ENCODE data around the gene TEKTIP1.
"Not testable (repeated sequence)": the region's sequence is repeated elsewhere in the genome, so short reads cannot be mapped to it uniquely, and the experiment has no call there.

The TEKTIP1 gene

DNA sequence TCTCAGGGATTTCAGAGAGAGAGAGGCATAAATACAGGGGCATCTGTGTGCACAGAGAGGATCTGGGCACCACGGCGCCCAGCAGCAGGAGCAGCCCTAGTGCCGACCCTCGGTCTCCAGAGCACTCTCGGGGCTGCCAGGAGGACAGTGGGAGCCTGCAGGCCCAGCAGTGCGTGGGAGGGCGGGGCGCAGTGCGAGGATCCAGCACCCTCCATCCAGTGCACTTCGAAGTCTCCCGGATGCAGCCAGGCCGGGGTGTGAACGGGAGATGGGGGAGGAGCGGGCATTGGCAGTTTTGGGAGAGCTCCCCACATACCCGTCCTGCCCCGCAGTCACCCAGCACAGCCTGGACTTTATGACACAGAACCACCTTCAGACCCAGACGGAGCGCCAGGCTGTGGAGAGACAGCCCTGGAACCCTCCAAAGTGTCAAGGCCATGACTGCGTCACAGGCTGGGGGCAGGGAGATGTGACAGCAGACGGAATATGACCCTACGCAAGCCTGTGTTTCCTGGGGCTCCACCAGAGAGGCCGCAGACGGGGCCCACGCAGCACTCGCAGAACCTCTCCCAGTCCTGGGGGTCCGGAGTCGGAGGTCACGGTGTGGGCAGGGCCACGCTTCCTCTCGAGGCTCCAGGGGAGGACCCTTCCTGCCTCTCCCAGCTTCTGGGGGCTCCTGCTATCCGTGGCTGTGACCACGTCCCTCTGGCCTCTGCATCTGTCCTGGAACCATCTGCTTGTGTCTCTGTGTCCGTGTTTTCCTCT is 14.7 kb upstream of the TEKTIP1 start:
- DNase-seq, result no peak

DNA sequence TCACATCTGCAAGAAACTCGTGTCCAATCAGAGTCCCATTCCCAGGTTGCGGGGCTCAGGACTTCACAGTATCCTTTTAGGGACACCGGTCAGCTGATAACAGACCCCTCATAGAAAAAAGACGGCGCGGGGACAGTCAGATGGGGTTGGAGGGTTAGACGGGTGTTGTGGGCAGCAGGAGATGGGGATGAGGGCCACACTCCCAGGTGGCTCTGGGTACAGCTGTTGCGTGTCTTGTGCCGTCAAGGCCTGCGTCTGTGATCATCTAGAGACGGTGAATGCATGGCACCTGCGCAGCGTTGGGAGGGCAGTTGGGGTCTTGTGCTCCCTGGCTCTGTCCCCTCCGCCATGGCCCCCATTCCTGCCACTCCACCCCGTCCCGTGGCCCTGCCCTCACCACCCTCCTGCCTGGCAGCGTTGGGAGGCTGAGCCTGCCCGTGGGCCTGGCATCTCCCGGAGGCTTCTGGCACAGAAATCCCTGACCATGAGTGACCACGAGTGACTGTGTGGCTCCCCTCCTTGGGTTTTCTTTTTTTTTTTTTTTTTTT is 14.0 kb upstream of the TEKTIP1 start:
- DNase-seq, result no peak

GRCh38 chr19:3526507-3527237 is 12.3 kb upstream of the TEKTIP1 start:
- DNase-seq, result no peak

DNA sequence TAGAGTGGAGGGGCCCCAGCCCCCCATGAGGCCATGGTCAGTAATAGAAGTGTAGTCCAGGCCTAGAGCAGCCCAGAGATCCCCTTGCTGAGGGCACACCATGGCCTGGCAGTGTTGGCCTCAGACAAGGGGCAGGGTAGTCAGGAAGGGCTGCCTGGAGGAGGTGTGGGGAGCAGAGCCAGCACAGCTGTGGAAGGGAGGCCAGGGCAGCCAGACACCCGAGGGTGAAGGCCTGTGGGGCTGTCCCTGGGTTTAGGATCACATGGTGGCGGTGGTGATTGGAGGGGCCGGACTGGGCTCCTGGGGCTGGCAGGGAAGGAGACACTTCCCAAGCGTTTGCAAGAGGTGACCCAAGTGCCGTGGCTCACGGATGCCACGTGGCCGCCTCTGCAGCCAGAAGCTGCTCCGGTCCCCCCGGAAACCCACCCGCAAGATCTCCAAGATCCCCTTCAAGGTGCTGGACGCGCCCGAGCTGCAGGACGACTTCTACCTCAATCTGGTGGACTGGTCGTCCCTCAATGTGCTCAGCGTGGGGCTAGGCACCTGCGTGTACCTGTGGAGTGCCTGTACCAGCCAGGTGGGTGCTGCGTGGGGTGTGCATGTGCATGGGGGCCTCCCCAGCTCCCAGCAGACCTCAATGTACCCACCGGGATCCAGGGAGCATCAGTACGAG is 11.6 kb upstream of the TEKTIP1 start:
- no peak for DNase-seq

DNA sequence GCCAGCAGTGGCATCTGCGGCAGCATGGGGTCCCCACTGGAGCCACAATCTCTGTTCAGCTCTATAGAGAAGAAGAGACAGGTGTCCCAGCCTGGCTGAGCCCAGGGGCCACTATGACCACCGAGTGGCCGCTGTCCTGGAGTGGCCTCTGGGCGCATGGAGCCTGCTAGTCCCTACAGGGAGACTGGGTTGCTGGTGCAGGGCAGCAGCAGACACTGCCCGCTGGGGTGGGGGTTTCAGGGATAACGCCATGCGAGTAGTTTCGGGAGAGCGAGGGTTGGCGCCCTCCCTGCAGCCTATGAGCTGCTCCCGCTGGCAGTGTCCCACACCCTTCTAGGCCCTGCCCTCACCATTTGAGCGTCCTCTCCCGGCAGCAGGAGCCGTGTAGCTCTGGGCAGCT is 10.9 kb upstream of the TEKTIP1 start:
- no peak for DNase-seq

GRCh38 chr19:3528539-3529211 is 10.3 kb upstream of the TEKTIP1 start:
- DNase-seq, result no peak

DNA sequence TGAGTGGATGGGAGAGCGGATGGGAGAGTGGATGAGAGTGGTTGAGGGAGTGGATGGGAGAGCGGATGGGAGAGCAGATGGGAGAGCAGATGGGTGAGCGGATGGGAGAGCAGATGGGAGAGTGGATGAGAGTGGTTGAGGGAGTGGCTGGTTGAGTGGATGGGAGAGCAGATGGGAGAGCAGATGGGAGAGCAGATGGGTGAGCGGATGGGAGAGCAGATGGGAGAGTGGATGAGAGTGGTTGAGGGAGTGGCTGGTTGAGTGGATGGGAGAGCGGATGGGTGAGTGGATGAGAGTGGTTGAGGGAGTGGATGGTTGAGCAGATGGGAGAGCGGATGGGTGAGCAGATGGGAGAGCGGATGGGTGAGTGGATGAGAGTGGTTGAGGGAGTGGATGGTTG is 9.7 kb upstream of the TEKTIP1 start:
- not testable (repeated sequence) for DNase-seq

GRCh38 chr19:3530389-3530788 is 8.6 kb upstream of the TEKTIP1 start:
- DNase-seq, result no peak

DNA sequence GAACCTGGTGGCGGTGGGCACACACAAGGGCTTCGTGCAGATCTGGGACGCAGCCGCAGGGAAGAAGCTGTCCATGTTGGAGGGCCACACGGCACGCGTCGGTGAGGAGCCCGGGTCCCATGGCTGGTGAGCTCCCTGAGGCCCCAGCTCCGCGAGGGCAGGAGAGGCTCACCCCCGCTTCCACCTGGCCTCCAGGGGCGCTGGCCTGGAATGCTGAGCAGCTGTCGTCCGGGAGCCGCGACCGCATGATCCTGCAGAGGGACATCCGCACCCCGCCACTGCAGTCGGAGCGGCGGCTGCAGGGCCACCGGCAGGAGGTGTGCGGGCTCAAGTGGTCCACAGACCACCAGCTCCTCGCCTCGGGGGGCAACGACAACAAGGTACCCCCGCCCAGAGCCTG is 7.3 kb upstream of the TEKTIP1 start:
- no peak for DNase-seq

DNA sequence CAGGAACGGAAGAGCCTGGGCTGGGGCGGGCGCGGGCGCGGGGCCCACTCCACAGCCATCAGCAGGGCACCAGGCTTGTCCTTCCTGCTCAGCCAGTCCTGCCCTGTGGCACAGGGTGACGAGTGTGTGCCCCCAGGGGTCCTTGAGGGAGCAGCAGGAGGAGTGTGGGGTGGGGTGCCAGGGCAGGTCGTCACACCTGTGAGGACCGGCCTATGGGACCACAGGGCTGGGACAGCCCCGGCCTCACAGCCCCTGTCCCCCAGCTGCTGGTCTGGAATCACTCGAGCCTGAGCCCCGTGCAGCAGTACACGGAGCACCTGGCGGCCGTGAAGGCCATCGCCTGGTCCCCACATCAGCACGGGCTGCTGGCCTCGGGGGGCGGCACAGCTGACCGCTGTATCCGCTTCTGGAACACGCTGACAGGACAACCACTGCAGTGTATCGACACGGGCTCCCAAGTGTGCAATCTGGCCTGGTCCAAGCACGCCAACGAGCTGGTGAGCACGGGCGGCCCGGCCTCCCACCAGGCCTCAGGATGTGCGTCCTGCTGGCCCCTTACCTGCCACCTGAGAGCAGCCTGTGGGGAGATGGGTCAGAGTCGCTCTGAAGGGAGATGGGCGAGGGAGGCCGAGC is 6.7 kb upstream of the TEKTIP1 start:
- no peak for DNase-seq

- DNase-seq, result no peak
Measured at GRCh38 chr19:3533033-3533432, 5.9 kb upstream of the TEKTIP1 start.

GRCh38 chr19:3533563-3534216 is 5.3 kb upstream of the TEKTIP1 start:
- DNase-seq, result no peak

DNA sequence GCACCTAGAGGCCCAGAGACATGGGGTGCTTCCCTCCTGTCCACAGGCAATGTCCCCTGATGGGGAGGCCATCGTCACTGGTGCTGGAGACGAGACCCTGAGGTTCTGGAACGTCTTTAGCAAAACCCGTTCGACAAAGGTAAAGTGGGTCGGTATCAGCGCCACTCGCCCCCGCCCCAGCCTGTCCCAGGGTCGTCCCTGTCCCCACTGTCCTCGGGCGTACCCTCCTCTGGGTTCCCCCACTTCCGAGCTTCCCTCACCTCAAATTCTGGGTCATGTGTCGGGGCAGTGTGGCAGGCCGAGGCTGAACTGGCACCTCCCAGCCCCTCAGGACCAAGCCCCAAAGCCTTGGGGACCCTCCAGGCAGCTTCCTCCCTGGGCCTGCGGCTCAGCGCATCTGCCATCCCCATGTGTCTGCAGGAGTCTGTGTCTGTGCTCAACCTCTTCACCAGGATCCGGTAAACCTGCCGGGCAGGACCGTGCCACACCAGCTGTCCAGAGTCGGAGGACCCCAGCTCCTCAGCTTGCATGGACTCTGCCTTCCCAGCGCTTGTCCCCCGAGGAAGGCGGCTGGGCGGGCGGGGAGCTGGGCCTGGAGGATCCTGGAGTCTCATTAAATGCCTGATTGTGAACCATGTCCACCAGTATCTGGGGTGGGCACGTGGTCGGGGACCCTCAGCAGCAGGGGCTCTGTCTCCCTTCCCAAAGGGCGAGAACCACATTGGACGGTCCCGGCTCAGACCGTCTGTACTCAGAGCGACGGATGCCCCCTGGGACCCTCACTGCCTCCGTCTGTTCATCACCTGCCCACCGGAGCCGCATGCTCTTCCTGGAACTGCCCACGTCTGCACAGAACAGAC is 4.4 kb upstream of the TEKTIP1 start:
- no peak for DNase-seq

DNA sequence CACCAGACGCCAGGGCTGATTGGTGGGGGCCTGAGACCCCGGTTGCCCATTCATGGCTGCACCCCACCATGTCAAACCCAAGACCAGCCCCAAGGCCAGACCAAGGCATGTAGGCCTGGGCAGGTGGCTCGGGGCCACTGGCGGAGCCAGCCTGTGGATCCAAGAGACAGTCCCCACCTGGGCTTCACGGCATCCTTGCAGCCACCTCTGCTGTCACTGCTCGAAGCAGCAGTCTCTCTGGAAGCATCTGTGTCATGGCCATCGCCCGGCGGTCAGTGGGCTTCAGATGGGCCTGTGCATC is 3.8 kb upstream of the TEKTIP1 start:
- no peak for DNase-seq

DNA sequence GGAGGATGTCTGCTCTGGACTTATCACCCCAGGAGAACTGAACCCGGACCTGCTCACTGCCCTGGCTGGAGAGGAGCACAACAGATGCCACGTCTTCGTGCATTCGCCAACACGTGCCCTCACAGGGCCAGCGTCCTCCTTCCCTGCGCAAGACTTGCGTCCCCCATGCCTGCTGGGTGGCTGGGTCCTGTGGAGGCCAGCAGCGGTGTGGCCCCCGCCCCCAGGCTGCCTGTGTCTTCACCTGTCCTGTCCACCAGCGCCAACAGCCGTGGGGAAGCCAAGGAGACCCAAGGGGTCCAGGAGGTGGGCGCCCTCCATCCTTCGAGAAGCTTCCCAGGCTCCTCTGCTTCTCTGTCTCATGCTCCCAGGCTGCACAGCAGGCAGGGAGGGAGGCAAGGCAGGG is 3.4 kb upstream of the TEKTIP1 start:
- no peak for DNase-seq

DNA sequence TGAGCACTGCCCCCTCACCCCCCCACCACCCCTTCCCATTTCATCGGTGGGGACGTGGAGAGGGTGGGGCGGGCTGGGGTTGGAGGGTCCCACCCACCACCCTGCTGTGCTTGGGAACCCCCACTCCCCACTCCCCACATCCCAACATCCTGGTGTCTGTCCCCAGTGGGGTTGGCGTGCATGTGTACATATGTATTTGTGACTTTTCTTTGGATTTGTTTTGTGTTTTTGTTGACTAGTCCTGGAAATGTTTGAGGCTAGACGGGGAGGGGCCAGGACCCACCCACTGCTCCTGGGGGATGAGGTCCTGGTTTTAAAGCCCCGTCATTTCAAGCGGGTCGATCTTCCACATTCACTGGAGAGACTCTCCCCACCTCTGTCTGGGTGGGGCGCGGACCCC is 3.0 kb upstream of the TEKTIP1 start:
- no peak for DNase-seq

- DNase-seq, result no peak
Measured at GRCh38 chr19:3536429-3537100, 2.4 kb upstream of the TEKTIP1 start.

- DNase-seq, result no peak
Measured at GRCh38 chr19:3537101-3537437, 1.9 kb upstream of the TEKTIP1 start.

DNA sequence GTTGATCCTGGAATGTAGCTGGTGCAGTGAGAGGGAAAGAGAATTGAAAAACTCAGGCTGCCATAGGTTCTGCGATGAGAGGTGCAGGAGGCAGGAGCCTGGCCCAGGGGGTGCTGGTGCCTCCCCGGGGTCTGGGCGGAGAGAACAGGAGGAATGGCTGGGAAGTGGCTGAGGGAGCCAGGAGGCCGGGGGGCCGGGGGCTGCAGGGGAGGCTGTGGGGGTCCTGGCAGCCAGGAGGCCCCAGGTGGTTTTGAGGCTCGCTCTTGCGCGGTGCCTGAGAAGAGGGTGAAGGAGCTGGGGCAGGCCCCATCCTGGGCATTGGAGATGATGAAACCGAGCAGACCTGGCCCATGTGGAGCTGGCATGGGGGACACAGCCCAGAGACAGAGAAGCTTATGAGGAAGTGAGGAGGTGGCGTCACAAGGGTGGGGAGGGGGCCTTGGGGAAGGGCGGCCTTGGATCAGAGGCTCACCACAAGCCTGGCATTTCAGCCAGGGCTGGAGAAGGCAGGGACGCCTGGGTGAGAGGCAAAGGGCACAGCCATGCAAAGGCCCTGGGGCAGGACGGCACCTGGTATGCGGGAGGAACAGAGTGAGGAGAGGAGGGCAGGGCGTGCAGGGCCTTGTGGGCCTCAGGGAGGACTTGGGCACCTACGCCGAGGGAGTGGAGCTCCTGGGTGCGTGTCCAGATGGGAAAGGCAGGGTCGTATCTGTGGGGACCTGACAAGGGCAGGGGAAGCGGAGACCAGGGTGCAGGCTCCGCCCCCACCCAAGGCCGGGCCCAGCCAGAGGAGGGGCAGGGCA is 1.3 kb upstream of the TEKTIP1 start:
- no peak for DNase-seq
